GM18867 (cell line): Measurements from ENCODE around the gene ADARB2.

ENCODE experiments used
- ATAC-seq: cut with Tn5 transposase; IDR thresholded peaks from one replicate; pipeline ENCODE4 v1.9.1; 2021; ENCODE audit warnings: mild to moderate bottlenecking, moderate library complexity; ENCODE audit not compliant: unreplicated experiment

ADARB2 gene

DNA sequence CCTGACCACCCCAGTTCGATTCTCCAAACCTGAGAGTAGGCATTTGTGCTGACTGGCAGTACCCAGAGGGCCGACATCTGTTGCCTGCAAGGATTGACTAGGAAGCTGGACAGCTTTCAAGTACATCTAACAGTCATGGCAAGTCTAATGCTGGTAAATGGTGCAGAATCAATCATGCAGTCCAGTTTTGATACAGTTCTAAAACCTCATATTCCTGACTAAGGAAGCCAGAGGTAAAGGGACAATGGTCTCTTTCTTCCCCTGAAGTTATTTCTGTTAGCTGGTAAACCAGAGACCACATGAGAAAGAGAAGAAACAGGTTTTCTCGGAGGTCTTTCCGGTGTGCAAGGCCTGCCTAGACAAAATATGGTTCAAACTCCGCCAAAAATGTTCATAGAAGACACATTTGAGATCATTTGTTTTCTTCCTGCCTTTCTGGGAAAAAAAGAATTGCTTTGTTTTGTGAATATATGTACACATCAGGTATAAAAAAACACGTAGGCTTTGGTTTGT lies 584.0 kb downstream of the ADARB2 start:
- ATAC-seq: no peak

DNA sequence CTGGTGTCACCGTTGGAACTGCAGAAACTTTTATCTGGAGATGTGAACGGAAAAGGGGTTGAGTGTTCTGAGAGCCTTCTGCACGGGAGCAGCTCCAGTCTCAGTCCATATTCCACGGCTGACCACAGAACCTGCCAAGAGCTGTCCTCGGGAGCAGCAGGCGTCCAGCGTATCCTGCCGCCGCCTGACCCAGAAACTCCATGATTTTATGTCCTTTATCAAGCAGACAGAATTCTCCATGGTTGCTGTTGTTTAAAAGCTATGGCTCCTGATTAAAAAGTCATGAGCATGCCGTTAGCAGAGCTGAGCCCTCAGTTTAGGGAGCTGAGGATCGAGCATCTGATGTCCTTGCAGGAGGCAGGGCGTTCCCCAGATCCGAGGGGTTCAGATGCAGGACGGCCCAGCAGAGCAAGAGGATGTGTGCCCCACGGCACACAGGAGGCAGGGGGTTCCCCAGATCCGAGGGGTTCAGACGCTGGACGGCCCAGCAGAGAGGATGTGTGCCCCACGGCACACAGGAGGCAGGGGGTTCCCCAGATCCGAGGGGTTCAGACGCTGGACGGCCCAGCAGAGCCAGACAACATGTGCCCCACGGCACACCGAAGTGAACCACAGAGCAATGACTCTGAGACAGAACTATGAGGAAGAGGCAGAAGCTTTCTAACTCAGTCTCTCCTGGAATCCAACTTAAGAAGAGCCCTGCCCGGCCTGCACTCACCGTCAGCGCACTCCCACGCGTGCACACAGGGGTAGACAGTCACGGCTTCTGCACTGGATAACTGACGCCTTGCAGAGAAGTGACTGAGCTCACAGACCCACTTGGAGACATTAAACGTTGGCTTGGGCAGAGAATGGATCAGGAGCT lies 584.7 kb downstream of the ADARB2 start:
- no peak for ATAC-seq

DNA sequence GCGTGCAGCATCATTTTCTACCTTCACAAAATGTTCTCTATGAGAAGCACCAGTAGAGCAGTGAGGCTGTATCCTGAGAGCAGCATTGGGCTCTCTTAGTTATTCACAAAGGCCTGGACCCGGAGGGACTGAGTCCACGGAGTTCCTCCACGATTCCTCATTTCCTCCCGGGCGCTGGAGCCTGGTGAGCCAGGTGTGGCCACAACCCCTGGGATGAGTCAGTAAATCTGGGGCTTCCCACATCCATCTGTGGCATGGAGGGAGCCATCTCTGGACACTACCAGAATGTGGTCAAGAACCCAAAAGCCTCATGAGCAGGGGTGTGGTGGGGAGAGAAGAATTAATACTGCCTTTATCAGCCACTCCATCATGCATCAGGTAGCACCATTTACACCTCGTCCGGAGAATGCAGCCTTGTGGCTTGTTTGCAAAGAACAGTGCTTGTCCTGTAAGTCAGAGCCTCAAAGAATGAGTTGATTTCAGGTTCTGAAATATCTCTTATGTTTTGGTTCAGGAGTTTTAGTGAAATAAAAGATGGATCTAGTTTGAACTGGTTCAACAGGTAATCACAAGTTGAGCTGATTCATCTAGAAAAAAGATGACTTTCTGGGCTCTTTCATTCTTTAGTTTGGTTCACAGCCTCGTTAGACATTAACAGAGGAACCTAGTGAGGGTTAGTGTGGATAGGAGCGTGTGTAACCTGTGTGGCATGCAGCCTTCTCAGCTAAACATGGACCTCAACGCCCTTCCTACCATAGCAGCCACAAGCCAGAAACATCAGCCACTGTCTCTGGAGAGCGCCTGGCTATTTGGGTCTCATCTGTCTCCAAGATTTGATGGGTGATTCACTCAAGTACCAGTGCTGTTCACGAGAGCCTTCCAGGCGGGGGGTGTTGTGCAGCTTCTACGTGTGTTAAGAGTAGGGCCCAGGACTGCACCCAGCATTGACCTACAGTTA lies 586.0 kb downstream of the ADARB2 start:
- peak; percentile 62 for ATAC-seq

DNA sequence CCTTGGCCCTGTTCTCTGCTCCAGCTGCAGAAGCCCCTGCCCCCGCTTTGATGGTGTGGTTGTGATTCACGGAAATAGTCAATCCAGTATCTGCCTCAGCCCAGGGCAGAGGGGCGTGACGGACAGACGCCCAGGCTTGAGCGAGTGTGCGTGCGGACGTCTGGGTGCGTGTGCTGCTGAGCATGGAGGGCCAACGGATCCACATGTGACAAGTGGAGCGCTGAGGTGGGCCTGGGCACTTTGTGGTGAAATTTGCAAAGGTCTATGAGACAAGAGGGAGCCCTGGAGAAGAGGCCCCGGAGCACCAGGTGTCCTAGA lies 586.7 kb downstream of the ADARB2 start:
- no peak for ATAC-seq

DNA sequence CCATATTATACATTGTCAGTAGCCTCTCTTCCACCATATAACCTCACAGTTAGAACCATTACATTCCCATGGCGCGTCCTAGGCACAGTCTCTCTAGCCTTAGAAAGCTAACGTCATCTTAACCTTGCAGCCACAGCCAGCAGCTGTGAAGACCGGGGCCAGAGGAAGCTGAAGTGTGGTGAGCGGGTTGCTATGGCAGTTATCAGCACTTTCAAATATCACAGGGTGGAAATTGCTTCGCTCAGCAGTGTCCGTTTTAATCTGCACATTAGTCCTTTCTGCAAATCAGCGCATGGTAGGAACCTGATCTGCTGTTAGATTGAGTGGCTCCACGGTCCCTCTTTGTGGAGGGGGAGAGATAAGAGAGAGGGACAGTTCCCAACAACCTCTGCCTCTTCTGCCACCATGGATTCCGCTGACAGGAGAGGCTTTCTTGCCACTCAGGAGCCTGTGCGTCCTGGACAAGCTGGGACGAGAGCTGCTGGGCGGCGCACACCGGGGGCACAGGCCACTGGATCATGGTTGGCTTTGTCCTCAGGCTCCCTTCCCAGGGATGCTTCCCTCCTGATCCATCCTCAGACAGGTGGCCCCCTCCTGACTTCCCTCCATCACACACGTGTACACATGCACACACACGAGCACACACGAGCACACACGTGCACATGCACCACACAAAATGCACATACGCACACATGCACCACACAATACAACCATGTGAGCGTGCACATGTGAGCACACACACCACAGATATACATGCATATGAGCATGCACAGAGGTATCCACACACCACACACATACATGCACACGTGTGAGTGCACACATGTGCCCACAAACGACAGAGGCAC lies 587.3 kb downstream of the ADARB2 start:
- no peak for ATAC-seq

DNA sequence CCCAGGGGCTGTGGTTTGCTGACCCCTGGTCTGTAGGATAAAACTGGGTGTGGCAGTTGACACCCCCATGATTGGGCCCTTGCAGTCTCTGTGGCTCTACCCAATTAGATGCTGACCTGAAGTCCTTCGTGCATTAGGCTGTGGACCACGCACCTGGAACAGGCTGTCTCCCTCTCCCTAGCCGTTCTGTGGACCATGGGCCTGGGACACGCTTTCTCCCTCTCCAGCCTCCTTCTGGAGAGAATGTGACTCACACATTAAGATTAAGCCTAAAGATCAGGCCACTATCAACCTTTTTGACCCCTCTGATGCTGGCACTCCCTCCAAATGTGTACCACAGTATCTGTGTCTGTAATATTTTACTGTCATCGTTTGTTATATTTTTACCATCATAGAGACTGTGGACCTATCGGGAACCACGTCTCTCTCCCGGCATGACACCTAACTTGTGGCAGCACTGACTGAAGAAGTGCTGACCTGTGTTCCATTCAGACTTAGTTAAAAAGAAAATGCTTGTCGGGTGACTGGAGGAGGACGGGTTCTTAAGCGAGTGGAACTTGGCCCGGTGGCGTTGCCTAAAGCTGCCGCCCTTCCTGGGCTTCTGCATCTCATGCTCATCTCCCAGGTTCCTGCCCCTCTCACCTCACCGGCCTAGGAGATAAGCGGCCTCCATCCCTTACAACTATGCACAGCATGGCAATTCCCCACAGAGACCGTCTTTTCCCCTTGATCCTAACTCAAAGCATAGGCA lies 588.3 kb downstream of the ADARB2 start:
- ATAC-seq: no peak

DNA sequence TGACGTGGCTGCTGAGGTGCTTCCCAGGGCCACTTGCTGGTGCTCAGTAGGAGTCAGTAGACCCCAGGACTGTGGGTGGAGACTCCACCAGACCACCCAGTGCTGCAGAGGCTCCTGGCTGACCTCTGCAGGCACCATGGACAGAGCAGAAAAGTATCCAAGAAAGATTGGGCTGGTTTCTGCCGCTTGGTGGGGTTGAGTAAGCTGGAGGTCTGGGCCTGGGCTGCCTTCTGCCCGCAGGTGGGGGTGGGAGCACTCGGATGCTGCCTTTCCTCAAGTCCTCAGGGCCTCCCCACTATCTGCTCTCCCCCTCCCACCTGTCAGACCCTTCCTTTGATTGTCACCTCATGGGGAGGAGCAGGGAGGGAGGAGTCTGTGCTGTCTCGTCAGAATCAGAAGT lies 589.5 kb downstream of the ADARB2 start:
- ATAC-seq: no peak

DNA sequence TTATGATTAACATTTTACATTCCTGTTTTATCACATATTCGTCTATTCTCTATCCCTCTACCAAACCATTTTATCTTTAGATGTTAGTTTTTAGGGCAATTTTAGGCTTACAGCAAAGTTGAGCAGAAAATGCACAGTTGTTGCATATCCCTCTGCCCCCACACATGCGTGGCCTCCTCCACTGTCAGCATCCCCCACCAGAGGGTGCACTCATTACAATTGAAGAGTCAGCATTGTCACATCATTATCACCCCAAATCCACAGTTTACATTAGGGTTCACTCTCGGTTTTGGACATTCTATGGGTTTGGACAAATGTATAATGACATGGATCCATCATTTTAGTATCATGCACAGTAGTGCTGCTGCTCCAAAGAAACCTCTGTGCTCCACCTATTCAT lies 594.7 kb downstream of the ADARB2 start:
- peak; percentile 40 for ATAC-seq

DNA sequence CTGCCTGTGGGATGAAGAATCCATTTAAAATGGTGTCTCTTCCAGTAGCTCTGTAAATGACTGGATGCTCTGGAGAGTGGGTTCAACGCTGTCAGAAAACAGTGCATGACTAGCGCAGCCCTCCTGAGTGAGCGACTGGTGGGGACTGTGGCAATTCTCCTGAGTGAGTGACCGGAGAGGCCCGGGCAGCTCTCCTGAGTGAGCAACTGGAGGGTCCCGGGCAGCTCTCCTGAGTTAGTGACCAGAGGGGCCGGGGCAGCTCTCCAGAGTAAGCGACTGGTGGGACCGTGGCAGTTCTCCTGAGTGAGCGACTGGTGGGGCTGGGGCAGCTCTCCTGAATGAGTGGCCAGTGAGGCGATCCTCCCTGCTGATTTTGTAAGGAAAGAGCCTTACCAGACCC lies 595.6 kb downstream of the ADARB2 start:
- ATAC-seq: no peak

DNA sequence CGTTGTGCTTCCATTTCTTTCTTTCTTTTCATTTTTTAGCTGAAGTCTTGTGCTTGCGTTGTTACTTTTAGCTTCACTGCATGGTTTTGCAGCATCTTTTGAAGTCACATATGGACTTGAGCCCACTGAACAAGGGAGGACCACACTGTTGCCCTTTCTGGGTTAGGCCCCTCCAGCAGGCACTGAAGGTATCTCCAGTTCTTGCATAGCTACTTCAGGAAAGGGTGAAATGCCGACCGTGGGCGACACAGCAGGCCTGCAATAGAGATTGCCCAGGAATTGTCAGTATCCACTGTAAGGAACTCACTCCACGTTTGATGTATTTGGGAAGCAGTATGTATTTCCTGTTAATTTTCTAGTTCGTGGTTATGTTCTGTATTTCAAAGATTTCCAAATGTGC lies 596.1 kb downstream of the ADARB2 start:
- ATAC-seq: no peak

DNA sequence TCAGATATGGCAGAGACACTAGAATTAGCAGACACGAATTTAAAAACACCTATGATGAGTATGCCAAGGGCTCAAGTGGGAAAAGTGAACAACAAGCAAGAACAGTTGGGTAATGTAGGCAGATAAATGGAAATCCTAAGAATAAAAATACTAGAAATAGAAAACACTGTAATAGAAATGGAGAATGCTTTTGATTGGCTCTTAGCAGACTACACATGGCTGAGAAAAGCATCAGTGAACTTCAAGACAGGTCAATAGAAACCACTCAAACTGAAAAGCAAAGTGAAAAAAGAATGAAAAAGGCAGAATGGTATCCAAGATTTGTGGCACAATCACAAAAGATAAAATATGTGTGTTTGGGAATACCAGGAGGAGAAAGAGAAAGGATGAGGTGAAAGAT lies 598.8 kb downstream of the ADARB2 start:
- no peak for ATAC-seq

DNA sequence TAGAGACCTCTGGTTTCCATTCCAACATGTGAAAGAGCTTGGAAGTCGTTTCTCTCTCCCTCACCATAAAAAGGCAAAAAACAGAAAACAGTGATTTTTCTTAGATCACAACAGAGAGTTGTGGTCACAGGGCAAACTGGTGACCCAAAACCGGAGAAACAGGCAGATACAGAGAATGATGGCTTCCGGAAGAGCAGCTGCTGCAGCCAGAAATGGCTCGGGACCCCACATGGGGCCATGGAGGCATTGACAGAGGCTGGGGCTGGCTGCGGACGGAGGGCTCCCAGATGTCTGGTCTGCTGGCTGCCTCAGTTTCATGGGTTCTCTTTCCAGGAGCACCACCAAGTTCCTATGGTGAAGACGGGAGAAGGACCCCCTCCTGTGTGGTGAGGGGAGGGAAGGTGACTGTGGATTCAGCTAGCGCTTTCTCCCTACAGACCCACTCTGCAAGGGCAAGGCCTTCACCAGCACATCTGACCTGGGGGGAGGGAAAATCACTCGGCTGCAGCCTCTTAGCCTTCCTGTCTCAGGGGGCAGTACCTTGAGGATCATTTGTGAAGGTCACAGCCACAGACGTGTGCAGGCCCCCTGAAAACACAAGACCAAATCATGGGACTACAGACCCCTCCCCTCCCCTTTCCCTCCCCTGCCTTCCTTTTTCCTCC lies 599.7 kb downstream of the ADARB2 start:
- no peak for ATAC-seq

DNA sequence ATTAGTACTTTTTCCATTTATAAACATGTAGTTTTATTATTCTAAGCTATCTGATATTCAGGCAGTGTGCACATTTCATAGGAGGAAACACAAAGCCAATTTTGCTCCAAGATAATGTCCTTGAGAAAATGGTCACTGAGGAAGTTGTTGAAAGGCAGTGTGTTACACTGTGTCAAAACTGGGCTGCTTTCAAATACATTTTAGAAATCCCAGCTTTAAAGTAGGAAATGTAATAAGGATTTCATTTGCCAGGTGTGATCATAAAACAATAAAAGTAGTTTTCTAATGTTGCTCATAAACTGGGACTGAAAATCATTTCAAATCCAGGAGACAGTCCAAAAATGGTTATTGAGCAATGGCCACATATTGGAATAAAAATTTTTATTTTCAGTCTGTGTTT lies 601.1 kb downstream of the ADARB2 start:
- no peak for ATAC-seq

DNA sequence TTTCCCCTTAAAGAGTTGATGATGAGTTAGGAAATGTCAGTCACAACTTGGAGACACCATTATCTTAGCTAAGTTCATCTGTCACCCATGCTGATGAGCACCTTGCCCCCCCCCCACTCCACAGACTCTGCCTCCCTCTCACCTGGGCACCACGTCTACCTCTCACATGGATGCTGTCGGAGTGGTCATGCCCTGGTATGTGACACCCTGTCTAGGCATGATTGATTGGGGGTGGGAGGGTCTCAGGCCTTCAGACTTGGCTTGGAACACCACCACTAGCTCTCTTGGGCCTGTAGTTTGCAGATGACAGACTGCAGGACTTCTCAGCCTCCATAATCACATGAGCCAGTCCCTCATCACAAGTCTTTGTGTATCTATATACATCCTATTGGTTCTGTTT lies 603.2 kb downstream of the ADARB2 start:
- no peak for ATAC-seq

DNA sequence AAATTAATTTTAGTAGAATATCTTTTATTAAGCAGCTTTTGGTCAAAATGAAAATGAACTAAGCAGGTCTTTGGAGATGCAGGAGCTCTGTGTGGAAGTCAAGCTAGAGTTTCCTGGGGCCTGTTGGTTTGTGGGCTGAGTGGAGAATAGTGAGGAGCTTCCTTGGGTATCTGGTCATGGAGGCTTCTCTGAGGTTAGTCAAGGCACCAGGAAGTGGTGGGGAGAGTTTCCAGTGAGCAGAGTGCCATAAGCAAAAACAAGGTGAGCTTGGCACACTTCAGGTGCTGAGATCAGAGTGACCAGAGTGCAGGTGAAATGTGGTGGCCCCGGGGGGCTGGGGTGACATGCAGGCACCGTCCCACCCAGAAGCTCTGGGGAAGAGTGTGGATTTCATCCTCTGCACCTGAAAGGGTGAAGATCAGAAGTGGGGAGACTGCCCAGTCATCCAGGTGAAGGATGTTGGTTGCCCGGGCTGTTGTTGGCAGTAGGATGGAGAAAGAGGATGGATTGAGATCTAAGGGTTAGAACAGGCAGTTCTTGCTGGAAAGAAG lies 603.8 kb downstream of the ADARB2 start:
- ATAC-seq: no peak

DNA sequence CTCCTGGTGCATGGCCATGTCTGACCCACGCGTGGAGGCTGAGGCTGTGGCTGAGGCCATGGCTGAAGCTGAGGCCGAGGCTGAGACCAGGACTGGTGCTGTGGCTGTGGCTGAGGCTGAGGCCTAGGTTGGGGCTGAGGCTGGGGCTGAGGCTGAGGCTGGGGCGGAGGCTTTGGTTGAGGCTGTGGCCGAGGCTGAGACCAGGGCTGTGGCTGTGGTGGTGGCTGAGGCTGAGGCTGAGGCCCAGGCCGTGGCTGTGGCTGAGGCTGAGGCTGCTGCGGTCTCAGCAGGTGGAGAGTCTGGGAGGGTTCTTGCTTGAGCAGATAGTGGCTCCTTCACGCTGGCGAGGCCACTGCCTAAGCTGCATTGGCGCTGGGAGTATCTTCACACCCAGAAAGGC lies 604.7 kb downstream of the ADARB2 start:
- no peak for ATAC-seq

DNA sequence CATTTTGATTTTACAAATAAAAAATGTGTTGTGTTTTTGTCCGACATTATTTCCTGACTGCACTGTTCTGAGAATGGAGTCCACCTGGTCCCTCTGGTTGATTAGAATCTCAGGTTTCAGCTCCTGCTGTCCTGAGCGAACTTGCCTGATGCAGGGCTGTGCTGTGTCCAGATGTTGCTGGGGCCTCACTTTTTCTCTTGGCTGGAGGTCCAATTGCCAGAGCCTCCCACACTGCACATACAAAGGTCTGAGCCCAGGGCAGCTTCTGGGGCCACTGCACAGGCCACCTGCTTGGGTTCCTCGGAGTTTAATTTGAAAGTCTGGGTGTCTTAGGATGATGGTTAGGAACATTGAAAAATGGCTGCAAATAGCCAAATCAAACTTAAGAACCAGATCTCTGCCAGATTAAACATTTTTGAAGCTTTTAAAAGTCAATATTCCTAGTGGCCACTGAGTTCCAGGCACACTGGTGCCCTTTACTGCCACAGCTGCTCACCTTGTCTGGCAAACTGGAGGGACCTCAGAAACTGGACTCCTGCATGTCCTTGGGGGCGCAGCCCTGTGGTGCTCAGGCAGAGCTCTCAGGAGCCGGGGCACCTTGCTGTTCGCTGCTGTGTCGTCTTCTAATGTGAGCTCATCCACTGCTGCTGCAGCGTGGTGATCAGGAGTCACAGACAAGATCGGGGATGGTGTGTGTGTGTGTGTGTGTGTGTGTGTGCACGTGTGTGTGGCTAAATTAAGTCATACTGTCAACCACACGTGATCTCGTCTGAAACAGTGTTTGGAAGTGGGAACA lies 606.1 kb downstream of the ADARB2 start:
- ATAC-seq: no peak

DNA sequence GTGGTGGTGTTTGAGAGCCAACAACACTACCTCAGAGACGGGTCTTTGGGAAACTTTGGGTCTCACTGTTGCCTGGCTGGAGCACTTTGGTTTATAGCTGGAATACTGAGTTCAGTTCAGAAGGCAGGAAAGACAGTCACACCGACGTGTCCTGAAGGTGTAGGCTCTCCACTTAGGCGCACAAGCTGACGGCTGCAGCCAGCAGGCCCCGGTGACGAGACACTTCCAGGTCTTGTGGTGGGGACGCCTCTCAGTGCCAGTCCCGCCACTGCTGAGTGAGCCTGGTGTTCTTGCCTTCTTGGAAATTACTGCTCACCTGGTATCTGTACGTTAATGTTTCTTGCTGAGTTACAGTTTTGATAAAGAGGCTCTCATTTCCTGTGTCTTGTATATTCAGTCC lies 607.1 kb downstream of the ADARB2 start:
- no peak for ATAC-seq

DNA sequence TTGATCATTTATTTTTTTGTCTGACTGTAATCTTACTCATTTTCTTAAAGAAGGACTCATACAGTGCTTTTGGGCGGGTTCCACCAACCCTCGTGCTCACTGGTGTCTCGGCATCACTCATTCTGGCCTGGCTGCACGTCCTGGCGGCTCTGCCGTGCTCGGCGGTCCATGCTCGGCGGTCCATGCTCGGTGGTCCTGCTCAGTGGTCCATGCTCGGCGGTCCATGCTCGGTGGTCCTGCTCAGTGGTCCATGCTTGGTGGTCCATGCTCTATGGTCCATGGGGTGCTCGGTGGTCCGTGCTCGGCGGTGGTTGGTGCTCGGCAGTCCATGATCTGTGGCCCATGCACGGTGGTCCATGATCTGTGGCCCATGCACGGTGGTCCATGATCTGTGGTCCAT lies 608.7 kb downstream of the ADARB2 start:
- no peak for ATAC-seq
